ENCODE measurements around the gene ZDHHC1.

GRCh38 chr16:67459861-67460150, 43.5 kb upstream of the ZDHHC1 start:
- TF ChIP-seq, protein P1, sequence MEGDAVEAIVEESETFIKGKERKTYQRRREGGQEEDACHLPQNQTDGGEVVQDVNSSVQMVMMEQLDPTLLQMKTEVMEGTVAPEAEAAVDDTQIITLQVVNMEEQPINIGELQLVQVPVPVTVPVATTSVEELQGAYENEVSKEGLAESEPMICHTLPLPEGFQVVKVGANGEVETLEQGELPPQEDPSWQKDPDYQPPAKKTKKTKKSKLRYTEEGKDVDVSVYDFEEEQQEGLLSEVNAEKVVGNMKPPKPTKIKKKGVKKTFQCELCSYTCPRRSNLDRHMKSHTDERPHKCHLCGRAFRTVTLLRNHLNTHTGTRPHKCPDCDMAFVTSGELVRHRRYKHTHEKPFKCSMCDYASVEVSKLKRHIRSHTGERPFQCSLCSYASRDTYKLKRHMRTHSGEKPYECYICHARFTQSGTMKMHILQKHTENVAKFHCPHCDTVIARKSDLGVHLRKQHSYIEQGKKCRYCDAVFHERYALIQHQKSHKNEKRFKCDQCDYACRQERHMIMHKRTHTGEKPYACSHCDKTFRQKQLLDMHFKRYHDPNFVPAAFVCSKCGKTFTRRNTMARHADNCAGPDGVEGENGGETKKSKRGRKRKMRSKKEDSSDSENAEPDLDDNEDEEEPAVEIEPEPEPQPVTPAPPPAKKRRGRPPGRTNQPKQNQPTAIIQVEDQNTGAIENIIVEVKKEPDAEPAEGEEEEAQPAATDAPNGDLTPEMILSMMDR (IDR thresholded peaks at IDR 0.05): no peak
- TF ChIP-seq POLR2A (IDR thresholded peaks at IDR 0.05): no peak

Measured in Peyer's patch (tissue), 4 donors.